GM23338 (cell line): ENCODE results near the gene PARD3. TPM values are rescaled to one million over a fixed set of nuclear protein-coding genes. Genes with fewer than 3 reads are reported as not detected.

ENCODE experiments used
- ATAC-seq: fragments of 200-7000 bp; cut with Tn5 transposase; 3 replicates; pipeline ENCODE4 v1.9.1; 2020
- DNase-seq: peaks from one replicate; pipeline ENCODE4 v3.0.0-alpha.2; 2015; ENCODE audit warnings: low spot score
- H2AFZ ChIP-seq: fragments of 200-600 bp; sonication (generic); 2 replicates; pipeline ENCODE4 v1.8.0; 2016; ENCODE audit warnings: antibody characterized with exemption, mild to moderate bottlenecking, moderate library complexity
- H3F3A ChIP-seq: fragments of 200-600 bp; sonication (generic); replicated peaks from 2 replicates; pipeline ENCODE4 v1.8.0; 2017; ENCODE audit warnings: antibody characterized with exemption, mixed run types, low read depth
- H3K27ac ChIP-seq: fragments of 200-600 bp; sonication (generic); 2 replicates; pipeline ENCODE4 v1.6.1; 2016; ENCODE audit warnings: low read depth
- H3K27me3 ChIP-seq: fragments of 200-600 bp; sonication (generic); 2 replicates; pipeline ENCODE4 v1.8.0; 2016; ENCODE audit warnings: mild to moderate bottlenecking, mixed run types, moderate library complexity; ENCODE audit not compliant: insufficient read depth
- H3K36me3 ChIP-seq: fragments of 200-600 bp; sonication (generic); 2 replicates; pipeline ENCODE4 v1.8.0; 2016; ENCODE audit warnings: mild to moderate bottlenecking; ENCODE audit not compliant: insufficient read depth
- H3K4me1 ChIP-seq: fragments of 200-600 bp; sonication (generic); 2 replicates; pipeline ENCODE4 v1.8.0; 2016; ENCODE audit warnings: mild to moderate bottlenecking, moderate library complexity; ENCODE audit not compliant: insufficient read depth
- H3K4me2 ChIP-seq: fragments of 200-600 bp; sonication (generic); 2 replicates; pipeline ENCODE4 v1.7.1; 2017; ENCODE audit warnings: mixed run types
- H3K4me3 ChIP-seq: fragments of 200-600 bp; sonication (generic); 2 replicates; pipeline ENCODE4 v1.6.1; 2016; ENCODE audit warnings: mixed run types
- H3K79me2 ChIP-seq: fragments of 200-600 bp; sonication (generic); replicated peaks from 2 replicates; pipeline ENCODE4 v1.8.0; 2017; ENCODE audit warnings: mild to moderate bottlenecking; ENCODE audit not compliant: insufficient read depth
- H3K9me2 ChIP-seq: fragments of 200-600 bp; sonication (generic); 2 replicates; pipeline ENCODE4 v1.8.0; 2017; ENCODE audit not compliant: insufficient read depth
- H4K20me1 ChIP-seq: fragments of 200-600 bp; sonication (generic); replicated peaks from 2 replicates; pipeline ENCODE4 v1.8.0; 2017; ENCODE audit warnings: mild to moderate bottlenecking; ENCODE audit not compliant: insufficient read depth
- H3K27ac Mint-ChIP-seq: 2 replicates; pipeline ENCODE4 v1.8.0; 2020; ENCODE audit warnings: inconsistent platforms, mild to moderate bottlenecking, moderate library complexity, mixed read lengths
- H3K27me3 Mint-ChIP-seq: 3 replicates; pipeline ENCODE4 v1.8.0; 2022; ENCODE audit warnings: low read depth, mild to moderate bottlenecking, moderate library complexity, mixed read lengths, inconsistent platforms; ENCODE audit not compliant: insufficient read depth, poor library complexity
- H3K36me3 Mint-ChIP-seq: 3 replicates; pipeline ENCODE4 v1.8.0; 2021; ENCODE audit warnings: low read depth, mild to moderate bottlenecking, inconsistent platforms, moderate library complexity, mixed read lengths
- H3K4me1 Mint-ChIP-seq: 3 replicates; pipeline ENCODE4 v1.8.0; 2020; ENCODE audit warnings: mild to moderate bottlenecking, inconsistent platforms, mixed read lengths
- H3K4me3 Mint-ChIP-seq: 3 replicates; pipeline ENCODE4 v1.8.0; 2021; ENCODE audit warnings: moderate library complexity, mild to moderate bottlenecking, inconsistent platforms, mixed read lengths
- H3K9me3 Mint-ChIP-seq: 3 replicates; pipeline ENCODE4 v1.8.0; 2020; ENCODE audit warnings: moderate library complexity, mild to moderate bottlenecking, inconsistent platforms, mixed read lengths
- EZH2phosphoT487 ChIP-seq: fragments of 200-600 bp; sonication (generic); IDR thresholded peaks from one replicate; pipeline ENCODE4 v1.8.1; 2018; ENCODE audit warnings: antibody characterized with exemption; ENCODE audit not compliant: unreplicated experiment
- JUNB ChIP-seq: IDR thresholded peaks from one replicate; pipeline ENCODE4 v1.6.1; 2016; ENCODE audit warnings: antibody characterized with exemption; ENCODE audit not compliant: unreplicated experiment
- NANOG ChIP-seq: IDR thresholded peaks from 2 replicates; pipeline ENCODE4 v1.6.1; 2016; ENCODE audit warnings: antibody characterized with exemption, borderline replicate concordance
- STAT1 ChIP-seq: IDR thresholded peaks from one replicate; pipeline ENCODE4 v1.6.1; 2016; ENCODE audit warnings: antibody characterized with exemption; ENCODE audit not compliant: unreplicated experiment
- polyA plus RNA-seq: library from polyadenylated mRNA; unstranded; fragments of >200 nt; fragmentation: Nextera tagmentation; extraction: Ambion mirVana; gene quantifications from 2 replicates; pipeline ENCODE4 v1.2.1, GENCODE V29; 2016
- total RNA-seq: library from RNA; depleted of rRNA; stranded (reverse); fragments of >200 nt; shearing (Covaris generic); gene quantifications from 2 replicates; pipeline ENCODE4 v1.2.3, GENCODE V29; 2014
- TF ChIP-seq, protein P1 (sequence below): IDR thresholded peaks from 2 replicates; pipeline ENCODE4 v1.6.1; 2016; ENCODE audit warnings: antibody characterized with exemption
- TF ChIP-seq, protein P2 (sequence below): fragments of 250-450 bp; sonication (Bioruptor Pico); IDR thresholded peaks from 2 replicates; pipeline ENCODE4 v1.5.0; 2020; ENCODE audit warnings: mild to moderate bottlenecking, moderate library complexity

The PARD3 gene
- total and polyA plus RNA-seq, 2 experiments from 2014 or later: 30.2 to 51.4 TPM

DNA sequence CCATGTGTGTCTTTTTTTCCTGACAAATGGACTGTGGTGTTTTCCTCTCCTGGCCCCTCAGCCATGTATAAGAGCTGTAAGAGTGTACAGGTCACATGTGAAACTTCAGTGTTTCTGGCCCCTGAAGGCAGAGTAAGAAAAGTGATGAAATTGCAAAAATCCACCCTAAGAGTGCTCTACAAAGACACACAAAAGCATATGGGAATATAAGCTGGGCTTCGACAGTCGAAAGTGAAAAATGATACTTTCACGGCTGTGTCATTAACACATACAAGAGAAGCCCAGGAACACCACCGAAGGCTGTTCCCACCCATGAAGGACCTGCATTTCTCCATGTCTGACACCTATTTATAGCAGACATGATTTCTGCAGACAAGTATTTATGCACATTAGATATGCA, 192.2 kb downstream of the PARD3 start:
- Mint-ChIP-seq H3K9me3 (no peaks in the 10 kb centered on the region; the same call in 2 of the 3 replicates), H3K4me1 (peaks cover 33% of the 10 kb centered on the region), H3K4me3 (no peak overlapping the region), H3K36me3 (no peaks in the 10 kb centered on the region), H3K27me3 (peaks cover 3% of the 10 kb centered on the region), H3K27ac (no peak overlapping the region)
- Histone ChIP-seq H3K4me2 (no peak overlapping the region), H3K4me3 (no peak overlapping the region), H3K27me3 (no peaks in the 10 kb centered on the region), H3K79me2 (peaks cover 43% of the 10 kb centered on the region), H3K9me2 (no peaks in the 10 kb centered on the region), H3F3A (no peaks in the 10 kb centered on the region), H3K27ac (no peak overlapping the region), H2AFZ (no peak overlapping the region), H4K20me1 (no peaks in the 10 kb centered on the region), H3K4me1 (peaks cover 13% of the 10 kb centered on the region; the same call in 1 of the 2 replicates), H3K36me3 (no peaks in the 10 kb centered on the region)
- ATAC-seq (no peak), DNase-seq (no peak)
- TF ChIP-seq NANOG: no peak
- TF ChIP-seq EZH2phosphoT487: no peak
- TF ChIP-seq, protein P1, sequence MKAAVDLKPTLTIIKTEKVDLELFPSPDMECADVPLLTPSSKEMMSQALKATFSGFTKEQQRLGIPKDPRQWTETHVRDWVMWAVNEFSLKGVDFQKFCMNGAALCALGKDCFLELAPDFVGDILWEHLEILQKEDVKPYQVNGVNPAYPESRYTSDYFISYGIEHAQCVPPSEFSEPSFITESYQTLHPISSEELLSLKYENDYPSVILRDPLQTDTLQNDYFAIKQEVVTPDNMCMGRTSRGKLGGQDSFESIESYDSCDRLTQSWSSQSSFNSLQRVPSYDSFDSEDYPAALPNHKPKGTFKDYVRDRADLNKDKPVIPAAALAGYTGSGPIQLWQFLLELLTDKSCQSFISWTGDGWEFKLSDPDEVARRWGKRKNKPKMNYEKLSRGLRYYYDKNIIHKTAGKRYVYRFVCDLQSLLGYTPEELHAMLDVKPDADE: no peak
- TF ChIP-seq, protein P2, sequence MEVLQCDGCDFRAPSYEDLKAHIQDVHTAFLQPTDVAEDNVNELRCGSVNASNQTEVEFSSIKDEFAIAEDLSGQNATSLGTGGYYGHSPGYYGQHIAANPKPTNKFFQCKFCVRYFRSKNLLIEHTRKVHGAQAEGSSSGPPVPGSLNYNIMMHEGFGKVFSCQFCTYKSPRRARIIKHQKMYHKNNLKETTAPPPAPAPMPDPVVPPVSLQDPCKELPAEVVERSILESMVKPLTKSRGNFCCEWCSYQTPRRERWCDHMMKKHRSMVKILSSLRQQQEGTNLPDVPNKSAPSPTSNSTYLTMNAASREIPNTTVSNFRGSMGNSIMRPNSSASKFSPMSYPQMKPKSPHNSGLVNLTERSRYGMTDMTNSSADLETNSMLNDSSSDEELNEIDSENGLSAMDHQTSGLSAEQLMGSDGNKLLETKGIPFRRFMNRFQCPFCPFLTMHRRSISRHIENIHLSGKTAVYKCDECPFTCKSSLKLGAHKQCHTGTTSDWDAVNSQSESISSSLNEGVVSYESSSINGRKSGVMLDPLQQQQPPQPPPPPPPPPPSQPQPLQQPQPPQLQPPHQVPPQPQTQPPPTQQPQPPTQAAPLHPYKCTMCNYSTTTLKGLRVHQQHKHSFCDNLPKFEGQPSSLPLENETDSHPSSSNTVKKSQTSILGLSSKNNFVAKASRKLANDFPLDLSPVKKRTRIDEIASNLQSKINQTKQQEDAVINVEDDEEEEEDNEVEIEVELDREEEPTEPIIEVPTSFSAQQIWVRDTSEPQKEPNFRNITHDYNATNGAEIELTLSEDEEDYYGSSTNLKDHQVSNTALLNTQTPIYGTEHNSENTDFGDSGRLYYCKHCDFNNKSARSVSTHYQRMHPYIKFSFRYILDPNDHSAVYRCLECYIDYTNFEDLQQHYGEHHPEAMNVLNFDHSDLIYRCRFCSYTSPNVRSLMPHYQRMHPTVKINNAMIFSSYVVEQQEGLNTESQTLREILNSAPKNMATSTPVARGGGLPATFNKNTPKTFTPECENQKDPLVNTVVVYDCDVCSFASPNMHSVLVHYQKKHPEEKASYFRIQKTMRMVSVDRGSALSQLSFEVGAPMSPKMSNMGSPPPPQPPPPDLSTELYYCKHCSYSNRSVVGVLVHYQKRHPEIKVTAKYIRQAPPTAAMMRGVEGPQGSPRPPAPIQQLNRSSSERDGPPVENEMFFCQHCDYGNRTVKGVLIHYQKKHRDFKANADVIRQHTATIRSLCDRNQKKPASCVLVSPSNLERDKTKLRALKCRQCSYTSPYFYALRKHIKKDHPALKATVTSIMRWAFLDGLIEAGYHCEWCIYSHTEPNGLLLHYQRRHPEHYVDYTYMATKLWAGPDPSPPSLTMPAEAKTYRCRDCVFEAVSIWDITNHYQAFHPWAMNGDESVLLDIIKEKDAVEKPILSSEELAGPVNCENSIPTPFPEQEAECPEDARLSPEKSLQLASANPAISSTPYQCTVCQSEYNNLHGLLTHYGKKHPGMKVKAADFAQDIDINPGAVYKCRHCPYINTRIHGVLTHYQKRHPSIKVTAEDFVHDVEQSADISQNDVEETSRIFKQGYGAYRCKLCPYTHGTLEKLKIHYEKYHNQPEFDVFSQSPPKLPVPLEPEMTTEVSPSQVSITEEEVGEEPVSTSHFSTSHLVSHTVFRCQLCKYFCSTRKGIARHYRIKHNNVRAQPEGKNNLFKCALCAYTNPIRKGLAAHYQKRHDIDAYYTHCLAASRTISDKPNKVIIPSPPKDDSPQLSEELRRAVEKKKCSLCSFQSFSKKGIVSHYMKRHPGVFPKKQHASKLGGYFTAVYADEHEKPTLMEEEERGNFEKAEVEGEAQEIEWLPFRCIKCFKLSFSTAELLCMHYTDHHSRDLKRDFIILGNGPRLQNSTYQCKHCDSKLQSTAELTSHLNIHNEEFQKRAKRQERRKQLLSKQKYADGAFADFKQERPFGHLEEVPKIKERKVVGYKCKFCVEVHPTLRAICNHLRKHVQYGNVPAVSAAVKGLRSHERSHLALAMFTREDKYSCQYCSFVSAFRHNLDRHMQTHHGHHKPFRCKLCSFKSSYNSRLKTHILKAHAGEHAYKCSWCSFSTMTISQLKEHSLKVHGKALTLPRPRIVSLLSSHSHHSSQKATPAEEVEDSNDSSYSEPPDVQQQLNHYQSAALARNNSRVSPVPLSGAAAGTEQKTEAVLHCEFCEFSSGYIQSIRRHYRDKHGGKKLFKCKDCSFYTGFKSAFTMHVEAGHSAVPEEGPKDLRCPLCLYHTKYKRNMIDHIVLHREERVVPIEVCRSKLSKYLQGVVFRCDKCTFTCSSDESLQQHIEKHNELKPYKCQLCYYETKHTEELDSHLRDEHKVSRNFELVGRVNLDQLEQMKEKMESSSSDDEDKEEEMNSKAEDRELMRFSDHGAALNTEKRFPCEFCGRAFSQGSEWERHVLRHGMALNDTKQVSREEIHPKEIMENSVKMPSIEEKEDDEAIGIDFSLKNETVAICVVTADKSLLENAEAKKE (CRISPR knock-in tag): no peak
- no peak for TF ChIP-seq STAT1
- TF ChIP-seq JUNB: no peak
